Epithelial cell of alveolus of lung (primary cell): Measurements from ENCODE around the gene SEMA3E. TPM values are rescaled to one million over a fixed set of nuclear protein-coding genes. Genes with fewer than 3 reads are reported as not detected.

ENCODE experiments used
- total RNA-seq: library from RNA; depleted of rRNA; stranded (reverse); fragments of >200 nt; gene quantifications from 2 replicates; pipeline ENCODE4 v1.2.1, GENCODE V29; 2015

SEMA3E gene
- total RNA-seq = 0.88 and 2.1 TPM in 2 replicates

DNA sequence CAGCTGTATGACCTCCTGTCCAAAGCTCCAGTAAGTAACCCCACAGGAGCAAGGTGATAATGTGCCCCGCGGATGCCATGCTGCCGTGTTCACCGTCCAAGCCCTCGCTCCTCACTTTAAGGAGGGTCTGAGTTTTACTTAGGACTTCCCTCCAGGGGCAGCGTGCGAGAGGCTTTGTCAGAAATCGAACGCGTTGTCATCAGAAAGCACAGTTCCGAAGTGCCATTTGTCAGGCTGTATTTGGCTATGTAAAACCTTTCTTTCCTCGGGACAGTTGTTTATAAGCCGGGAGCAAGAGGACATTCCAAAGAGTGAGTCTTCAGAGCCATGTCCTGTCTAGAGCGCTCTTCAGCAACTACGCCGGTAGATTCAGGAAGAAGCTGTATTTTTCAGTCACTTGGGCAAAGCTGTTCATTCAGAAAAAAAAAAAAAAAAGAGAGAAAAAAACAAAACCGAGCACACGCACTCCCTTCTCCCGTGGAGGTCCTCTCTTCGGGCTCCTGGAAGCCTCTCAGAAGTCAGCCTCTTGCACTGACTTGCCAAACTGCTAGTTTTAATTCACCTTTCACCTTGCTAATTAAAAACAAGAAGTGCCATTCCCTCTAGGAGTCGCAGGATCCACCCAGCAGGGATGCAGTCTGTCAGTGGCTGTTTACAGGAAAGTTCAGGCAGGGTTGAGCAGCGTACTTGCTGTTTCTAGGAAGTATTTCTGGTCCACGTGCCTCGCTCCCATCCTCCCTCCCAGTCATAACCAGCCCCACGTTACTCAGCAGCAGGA is at the start of gene SEMA3E:
SEMA3E (minus strand) TSS at position 676 of the 778 bp plus-strand sequence.

